H9 (cell line): ENCODE measurements around the gene LNPEP. TPM values are rescaled to one million over a fixed set of nuclear protein-coding genes. Genes with fewer than 3 reads are reported as not detected.

Source experiments
- DNase-seq: peaks from one replicate; pipeline ENCODE4 v3.0.0-alpha.2; 2017
- H2AFZ ChIP-seq: one replicate; pipeline ENCODE4 v1.6.1; 2013; ENCODE audit warnings: mild to moderate bottlenecking, low read length, control low read depth, moderate library complexity
- H2AK5ac ChIP-seq: 2 replicates; pipeline ENCODE4 v1.6.1; 2013; ENCODE audit warnings: low read length, control low read depth, mixed read lengths; ENCODE audit not compliant: insufficient read length
- H2BK120ac ChIP-seq: one replicate; pipeline ENCODE4 v1.6.1; 2013; ENCODE audit warnings: low read depth, mild to moderate bottlenecking, low read length, control low read depth, inconsistent platforms; ENCODE audit not compliant: poor library complexity, severe bottlenecking
- H2BK12ac ChIP-seq: 2 replicates; pipeline ENCODE4 v1.6.1; 2013; ENCODE audit warnings: low read length, control low read depth, mixed read lengths, low read depth; ENCODE audit not compliant: insufficient read length
- H2BK15ac ChIP-seq: 2 replicates; pipeline ENCODE4 v1.6.1; 2013; ENCODE audit warnings: low read depth, low read length, control low read depth
- H2BK20ac ChIP-seq: one replicate; pipeline ENCODE4 v1.6.1; 2013; ENCODE audit warnings: low read depth, mild to moderate bottlenecking, low read length, control low read depth, inconsistent platforms; ENCODE audit not compliant: poor library complexity, severe bottlenecking
- H2BK5ac ChIP-seq: 2 replicates; pipeline ENCODE4 v1.6.1; 2013; ENCODE audit warnings: low read length, control low read depth, mixed read lengths; ENCODE audit not compliant: insufficient read length
- H3K14ac ChIP-seq: 2 replicates; pipeline ENCODE4 v1.6.1; 2013; ENCODE audit warnings: low read length, control low read depth; ENCODE audit not compliant: insufficient read depth
- H3K18ac ChIP-seq: 2 replicates; pipeline ENCODE4 v1.6.1; 2013; ENCODE audit warnings: low read depth, mild to moderate bottlenecking, mixed read lengths, low read length, control low read depth; ENCODE audit not compliant: insufficient read length
- H3K23ac ChIP-seq: 2 replicates; pipeline ENCODE4 v1.6.1; 2013; ENCODE audit warnings: low read length, control low read depth, mixed read lengths, low read depth; ENCODE audit not compliant: insufficient read length
- H3K23me2 ChIP-seq: 2 replicates; pipeline ENCODE4 v1.6.1; 2013; ENCODE audit warnings: low read depth, mild to moderate bottlenecking, mixed read lengths, low read length, control low read depth; ENCODE audit not compliant: insufficient read length, poor library complexity, severe bottlenecking
- H3K27ac ChIP-seq: 2 replicates; pipeline ENCODE4 v1.5.1; 2013; ENCODE audit warnings: low read length, control low read depth, mixed read lengths, low read depth; ENCODE audit not compliant: insufficient read length
- H3K27me3 ChIP-seq: 2 replicates; pipeline ENCODE4 v1.6.1; 2013; ENCODE audit warnings: low read length, control low read depth, inconsistent platforms; ENCODE audit not compliant: insufficient read depth
- H3K4ac ChIP-seq: 2 replicates; pipeline ENCODE4 v1.6.1; 2013; ENCODE audit warnings: low read depth, mild to moderate bottlenecking, control low read depth, inconsistent platforms, low read length, moderate library complexity
- H3K4me1 ChIP-seq: 2 replicates; pipeline ENCODE4 v1.6.1; 2013; ENCODE audit warnings: low read length, control low read depth, inconsistent platforms; ENCODE audit not compliant: insufficient read depth
- H3K4me2 ChIP-seq: 2 replicates; pipeline ENCODE4 v1.6.1; 2013; ENCODE audit warnings: low read length, control low read depth, mixed read lengths; ENCODE audit not compliant: insufficient read length, insufficient read depth
- H3K56ac ChIP-seq: 2 replicates; pipeline ENCODE4 v1.6.1; 2013; ENCODE audit warnings: low read depth, mild to moderate bottlenecking, mixed read lengths, low read length, control low read depth; ENCODE audit not compliant: insufficient read length
- H3K79me1 ChIP-seq: 2 replicates; pipeline ENCODE4 v1.6.1; 2013; ENCODE audit warnings: low read depth, mild to moderate bottlenecking, moderate library complexity, low read length, control low read depth, inconsistent platforms; ENCODE audit not compliant: insufficient read depth, poor library complexity, severe bottlenecking
- H3K79me2 ChIP-seq: 2 replicates; pipeline ENCODE4 v1.6.1; 2013; ENCODE audit warnings: low read length, control low read depth, inconsistent platforms; ENCODE audit not compliant: insufficient read depth
- H3K9ac ChIP-seq: 2 replicates; pipeline ENCODE4 v1.6.1; 2013; ENCODE audit warnings: low read length, control low read depth, mixed read lengths; ENCODE audit not compliant: insufficient read length; ENCODE audit errors: extremely low read depth
- H3K9me3 ChIP-seq: one replicate; pipeline ENCODE4 v1.6.1; 2013; ENCODE audit warnings: low read depth, low read length, inconsistent platforms; ENCODE audit not compliant: control insufficient read depth
- H3T11ph ChIP-seq: one replicate; pipeline ENCODE4 v1.6.1; 2013; ENCODE audit warnings: mild to moderate bottlenecking, low read length, control low read depth, inconsistent platforms
- H4K20me1 ChIP-seq: one replicate; pipeline ENCODE4 v1.6.1; 2013; ENCODE audit not compliant: control insufficient read depth, insufficient read length, insufficient read depth
- H4K5ac ChIP-seq: 2 replicates; pipeline ENCODE4 v1.6.1; 2013; ENCODE audit warnings: low read depth, mild to moderate bottlenecking, mixed read lengths, low read length, control low read depth; ENCODE audit not compliant: insufficient read length
- H4K8ac ChIP-seq: replicated peaks from 2 replicates; pipeline ENCODE4 v1.6.1; 2013; ENCODE audit warnings: low read length, control low read depth, mixed read lengths, low read depth; ENCODE audit not compliant: insufficient read length
- H4K91ac ChIP-seq: 2 replicates; pipeline ENCODE4 v1.6.1; 2013; ENCODE audit warnings: low read depth, mild to moderate bottlenecking, moderate library complexity, mixed read lengths, low read length, control low read depth; ENCODE audit not compliant: insufficient read length
- H3K27ac Mint-ChIP-seq, 3 experiments: 2 replicates in 2 of 3; 3 replicates in 1 of 3; pipeline ENCODE4 v1.8.0; 2020 to 2021; ENCODE audit warnings: mixed read lengths in 3 of 3, mild to moderate bottlenecking in 1 of 3, moderate library complexity in 1 of 3
- H3K27me3 Mint-ChIP-seq: 2 replicates; pipeline ENCODE4 v1.8.0; 2021; ENCODE audit warnings: low read depth, mild to moderate bottlenecking, moderate library complexity, mixed read lengths
- H3K36me3 Mint-ChIP-seq, 3 experiments: 2 replicates in 2 of 3; 3 replicates in 1 of 3; pipeline ENCODE4 v1.8.0; 2020 to 2021; ENCODE audit warnings: low read depth in 3 of 3, mixed read lengths in 3 of 3; ENCODE audit not compliant: insufficient read depth in 1 of 3
- H3K4me1 Mint-ChIP-seq, 2 experiments: 2 replicates each; pipeline ENCODE4 v1.8.0; 2020; ENCODE audit warnings: mixed read lengths in 2 of 2
- H3K4me3 Mint-ChIP-seq, 2 experiments: 2 replicates in 1 of 2; 3 replicates in 1 of 2; pipeline ENCODE4 v1.8.0; 2020 to 2021; ENCODE audit warnings: mild to moderate bottlenecking in 2 of 2, mixed read lengths in 2 of 2, moderate library complexity in 1 of 2
- H3K9me3 Mint-ChIP-seq, 2 experiments: 2 replicates in 1 of 2; 3 replicates in 1 of 2; pipeline ENCODE4 v1.8.0; 2020; ENCODE audit warnings: mild to moderate bottlenecking in 2 of 2, mixed read lengths in 2 of 2, moderate library complexity in 1 of 2
- WGBS: extraction: QIAGEN DNeasy Blood & Tissue Kit; methylation state at CpG from one replicate; pipeline ENCODE4 v1.1.7; 2013; ENCODE audit warnings: missing lambda C conversion rate, low lambda C conversion rate, mixed read lengths; ENCODE audit not compliant: insufficient read length; ENCODE audit errors: extremely low coverage; 5-methylcytosine and 5-hydroxymethylcytosine counted together
- total RNA-seq: library from RNA; stranded (reverse); gene quantifications from 2 replicates; pipeline ENCODE4 v1.2.1, GENCODE V29; 2021
- TF ChIP-seq, protein P1 (sequence below): fragments of 200-600 bp; sonication (generic); conservative IDR thresholded peaks from 3 replicates; pipeline ENCODE4 v1.8.0; 2021; ENCODE audit warnings: antibody characterized with exemption, mild to moderate bottlenecking

The LNPEP gene
- total RNA-seq, 1 experiment from 2014 or later, result 4.1 TPM

DNA sequence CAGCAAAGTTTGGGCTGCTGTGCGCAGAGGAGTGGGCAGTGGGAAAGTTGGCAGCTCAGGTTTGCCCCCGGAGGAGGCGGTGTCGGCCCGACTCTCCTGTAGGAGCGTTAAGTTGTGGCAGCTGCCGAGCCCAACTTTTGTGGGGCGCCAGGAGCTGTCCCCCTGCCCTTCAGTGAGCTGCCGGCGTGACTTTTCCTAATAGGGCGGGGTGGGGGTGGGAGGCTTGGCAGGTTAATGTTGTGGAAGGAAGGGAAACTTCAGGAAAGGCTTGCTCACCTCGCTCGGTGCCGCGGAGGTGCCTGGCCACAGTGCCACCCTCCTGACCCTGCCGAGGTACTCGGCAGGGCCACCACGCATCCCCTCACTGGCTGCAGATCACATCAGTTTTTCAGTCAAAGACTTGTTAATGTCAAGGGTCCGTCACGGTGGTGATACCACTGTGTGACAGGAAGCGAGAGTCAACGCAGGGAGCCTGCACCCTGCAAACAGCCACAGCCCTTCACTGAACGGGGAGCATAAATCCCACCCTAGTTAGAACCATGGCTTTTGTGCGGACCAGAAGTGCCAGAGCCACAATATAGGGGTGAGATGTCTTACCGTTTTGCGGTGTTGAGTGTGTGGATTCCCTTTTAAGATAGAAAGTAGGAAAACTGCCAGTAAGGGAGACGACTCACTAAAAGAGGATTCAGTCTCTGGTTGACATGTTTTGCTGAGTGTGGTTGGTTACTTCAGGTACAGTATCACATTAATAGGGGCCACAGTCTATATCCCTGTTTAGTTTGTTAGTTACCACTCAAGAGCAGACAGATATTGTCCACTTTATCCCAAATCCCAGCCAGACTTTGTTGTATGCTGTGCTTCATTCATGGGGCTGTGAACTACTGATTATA, 796 bp downstream of the LNPEP start:
- H2BK12ac ChIP-seq, result no peak overlapping the region
- Mint-ChIP-seq H3K4me1 (peaks cover 22 to 27% of the 10 kb centered on the region in 2 experiments), H3K4me3 (peak overlapping the region; percentile 88), H3K27ac (no peak overlapping the region), H3K27me3 (peaks cover 18% of the 10 kb centered on the region), H3K9me3 (no peaks in the 10 kb centered on the region; a peak in 2 of 5 replicates), H3K36me3 (no peaks in the 10 kb centered on the region)
- H3K56ac ChIP-seq, result no peak overlapping the region
- H3K9me3 ChIP-seq, result no peaks in the 10 kb centered on the region
- WGBS, result no CpG with 5 or more reads among the region's 27 CpGs
- TF ChIP-seq, protein P1, sequence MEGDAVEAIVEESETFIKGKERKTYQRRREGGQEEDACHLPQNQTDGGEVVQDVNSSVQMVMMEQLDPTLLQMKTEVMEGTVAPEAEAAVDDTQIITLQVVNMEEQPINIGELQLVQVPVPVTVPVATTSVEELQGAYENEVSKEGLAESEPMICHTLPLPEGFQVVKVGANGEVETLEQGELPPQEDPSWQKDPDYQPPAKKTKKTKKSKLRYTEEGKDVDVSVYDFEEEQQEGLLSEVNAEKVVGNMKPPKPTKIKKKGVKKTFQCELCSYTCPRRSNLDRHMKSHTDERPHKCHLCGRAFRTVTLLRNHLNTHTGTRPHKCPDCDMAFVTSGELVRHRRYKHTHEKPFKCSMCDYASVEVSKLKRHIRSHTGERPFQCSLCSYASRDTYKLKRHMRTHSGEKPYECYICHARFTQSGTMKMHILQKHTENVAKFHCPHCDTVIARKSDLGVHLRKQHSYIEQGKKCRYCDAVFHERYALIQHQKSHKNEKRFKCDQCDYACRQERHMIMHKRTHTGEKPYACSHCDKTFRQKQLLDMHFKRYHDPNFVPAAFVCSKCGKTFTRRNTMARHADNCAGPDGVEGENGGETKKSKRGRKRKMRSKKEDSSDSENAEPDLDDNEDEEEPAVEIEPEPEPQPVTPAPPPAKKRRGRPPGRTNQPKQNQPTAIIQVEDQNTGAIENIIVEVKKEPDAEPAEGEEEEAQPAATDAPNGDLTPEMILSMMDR, result no peak
- no peaks in the 10 kb centered on the region for H3K79me1 ChIP-seq
- no peaks in the 10 kb centered on the region for H3K79me2 ChIP-seq
- no peak overlapping the region for H3K23ac ChIP-seq
- H3K18ac ChIP-seq, result no peak overlapping the region
- no peak overlapping the region for H3K4ac ChIP-seq
- H3K4me1 ChIP-seq, result peaks cover 2% of the 10 kb centered on the region; the same call in 1 of the 2 replicates
- H3K27me3 ChIP-seq, result no peaks in the 10 kb centered on the region; the same call in 1 of the 2 replicates
- H3K4me2 ChIP-seq, result peak overlapping the region; percentile 65
- no peak overlapping the region for H2BK5ac ChIP-seq
- H3K9ac ChIP-seq, result peak overlapping the region; percentile 6
- peak; percentile 38 for DNase-seq
- no peak overlapping the region for H2BK20ac ChIP-seq
- no peak overlapping the region for H2AFZ ChIP-seq
- H2BK15ac ChIP-seq, result no peak overlapping the region
- H3K27ac ChIP-seq, result no peak overlapping the region
- peaks cover 13% of the 10 kb centered on the region for H3K23me2 ChIP-seq
- H2BK120ac ChIP-seq, result no peak overlapping the region
- no peak overlapping the region for H4K91ac ChIP-seq
- no peak overlapping the region for H3T11ph ChIP-seq
- no peak overlapping the region for H2AK5ac ChIP-seq
- no peak overlapping the region for H3K14ac ChIP-seq
- no peaks in the 10 kb centered on the region for H4K20me1 ChIP-seq
- H4K8ac ChIP-seq, result no peak overlapping the region
- no peak overlapping the region for H4K5ac ChIP-seq
